Limb (tissue), 2 donors: ENCODE measurements around the gene MIGA1.

Experiments
- DNase-seq, 2 donors: peaks; one replicate each; pipeline ENCODE4 v3.0.0-alpha.2; 2016; ENCODE audit errors: extremely low spot score in 2 of 2

The MIGA1 gene

DNA sequence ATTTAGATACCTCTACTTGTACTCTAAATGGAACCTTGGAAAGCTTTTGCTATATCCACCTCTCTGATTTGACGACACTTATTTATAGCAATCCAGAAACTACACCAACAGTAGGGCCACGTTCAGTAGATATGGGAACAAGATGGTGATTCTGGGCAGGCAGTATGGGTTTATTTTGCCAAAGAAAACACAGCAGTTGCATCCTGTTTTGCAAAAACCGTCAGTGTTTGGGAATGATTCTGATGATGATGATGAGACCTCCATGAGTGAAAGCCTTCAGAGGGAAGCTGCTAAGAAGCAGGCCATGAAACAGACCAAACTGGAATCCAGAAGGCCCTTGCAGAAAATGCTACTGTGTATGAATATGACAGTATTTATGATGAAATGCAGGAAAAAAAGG, 67.5 kb downstream of the MIGA1 start:
- no peak for DNase-seq

DNA sequence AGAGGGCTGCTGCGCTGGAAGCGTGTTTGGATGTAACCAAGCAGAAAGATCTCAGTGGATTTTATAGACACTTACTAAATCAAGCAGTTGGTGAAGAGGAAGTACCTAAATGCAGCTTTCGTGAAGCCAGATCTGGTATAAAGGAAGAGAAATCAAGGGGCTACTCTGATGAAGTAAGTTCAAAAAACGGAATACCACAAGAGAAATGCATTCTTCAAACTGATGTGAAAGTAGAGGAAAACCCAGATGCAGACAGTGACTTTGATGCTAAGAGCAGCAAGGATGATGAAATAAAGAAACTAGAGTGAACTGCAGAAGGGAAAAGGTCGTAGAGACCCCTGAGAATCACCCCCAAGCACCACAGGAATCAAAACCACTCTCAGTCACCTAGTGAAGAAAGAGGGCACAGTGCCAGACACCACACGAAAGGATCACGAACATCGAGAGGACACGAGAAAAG, 68.2 kb downstream of the MIGA1 start:
- no peak for DNase-seq

DNA sequence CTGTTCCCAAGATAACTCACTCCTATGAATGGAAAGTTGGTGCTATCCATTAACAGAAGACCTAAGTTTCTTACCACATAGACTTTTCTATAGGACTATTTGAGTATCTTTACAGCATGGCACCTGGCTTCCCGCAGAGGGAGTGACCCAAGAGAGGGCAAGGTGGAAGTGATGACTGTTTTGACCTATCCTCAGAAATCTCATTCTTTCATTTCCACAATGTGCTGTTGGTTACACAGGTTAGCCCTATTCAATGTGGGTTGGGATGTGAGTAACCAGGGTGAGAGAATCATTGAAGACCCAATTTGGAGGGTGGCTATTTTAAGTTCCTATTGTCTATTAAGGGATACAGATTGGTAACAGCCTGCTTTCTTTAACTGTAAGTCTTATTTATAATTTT, 70.6 kb downstream of the MIGA1 start:
- DNase-seq: no peak

DNA sequence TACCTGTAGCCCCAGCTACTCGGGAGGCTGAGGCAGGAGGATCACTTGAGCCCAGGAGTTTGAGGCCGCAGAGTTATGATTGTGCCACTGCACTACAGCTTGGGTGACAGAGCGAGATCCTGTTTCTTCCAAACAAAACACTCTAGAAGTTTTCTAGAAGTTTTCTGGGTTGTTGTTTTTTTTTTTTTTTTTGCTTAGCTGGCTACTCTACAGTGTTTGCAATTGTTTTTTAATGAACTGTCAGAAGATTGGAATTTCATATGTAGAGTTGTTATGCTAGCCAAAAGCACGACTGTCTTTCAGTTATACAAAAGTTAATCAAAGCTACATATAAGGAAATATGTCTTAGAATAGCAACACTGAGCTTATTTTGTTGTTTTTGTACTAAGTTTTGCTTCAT, 78.1 kb downstream of the MIGA1 start:
- no peak for DNase-seq

DNA sequence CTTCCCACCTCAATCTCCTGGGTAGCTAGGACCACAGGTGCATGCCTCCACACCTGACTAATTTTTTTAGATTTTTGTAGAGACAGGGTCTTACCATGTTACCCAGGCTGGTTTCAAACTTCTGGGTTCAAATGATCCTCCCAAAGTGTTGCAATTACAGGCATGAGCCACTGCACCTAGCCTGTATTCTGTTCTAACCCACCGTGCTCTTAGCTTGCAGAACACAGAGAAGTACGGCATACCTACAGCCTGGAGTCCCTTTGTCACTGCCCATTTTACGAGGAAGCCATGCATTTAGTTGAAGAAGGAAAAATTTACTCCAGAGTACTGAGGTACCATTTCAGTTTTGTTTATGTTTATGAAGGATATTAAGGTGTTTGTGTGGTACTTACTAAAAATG, 79.3 kb downstream of the MIGA1 start:
- DNase-seq: no peak

DNA sequence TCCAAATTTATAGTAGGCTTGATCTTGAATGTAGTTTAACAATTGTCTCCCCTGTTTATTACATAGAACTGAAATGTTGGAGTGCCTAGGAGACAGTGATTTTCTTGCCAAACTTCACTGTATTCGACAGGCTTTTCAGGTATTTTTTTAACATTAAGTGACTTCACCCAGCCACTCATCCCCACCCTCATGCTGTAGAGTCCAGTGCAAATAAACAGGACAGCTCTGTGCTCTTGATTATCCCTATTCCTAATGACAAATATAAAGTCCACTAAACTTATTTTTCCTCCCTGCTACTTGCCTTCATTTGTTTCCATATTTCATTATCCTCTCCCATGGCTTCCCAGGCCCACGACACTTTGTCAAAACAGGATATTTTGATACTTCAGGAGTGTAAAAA, 79.8 kb downstream of the MIGA1 start:
- DNase-seq: no peak

DNA sequence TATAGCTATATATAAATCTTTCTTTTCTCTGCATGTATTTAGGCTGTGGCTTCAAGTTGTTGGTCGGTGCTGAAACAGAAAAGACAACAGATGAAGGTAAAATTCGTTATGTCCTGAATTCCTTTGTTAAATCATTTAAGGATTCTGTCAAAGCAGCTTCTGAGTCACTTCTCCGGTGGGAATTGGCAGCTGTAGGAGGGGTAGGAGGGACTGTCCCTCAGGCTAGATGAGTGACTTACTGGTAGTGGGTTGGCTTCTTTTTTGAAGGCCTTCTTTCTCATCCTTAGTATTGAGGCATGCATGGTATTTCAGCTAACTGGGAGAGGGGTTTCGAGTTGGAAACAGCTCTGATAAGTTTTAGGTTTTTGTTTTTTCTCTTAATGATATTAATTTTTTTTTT, 86.8 kb downstream of the MIGA1 start:
- DNase-seq: no peak

DNA sequence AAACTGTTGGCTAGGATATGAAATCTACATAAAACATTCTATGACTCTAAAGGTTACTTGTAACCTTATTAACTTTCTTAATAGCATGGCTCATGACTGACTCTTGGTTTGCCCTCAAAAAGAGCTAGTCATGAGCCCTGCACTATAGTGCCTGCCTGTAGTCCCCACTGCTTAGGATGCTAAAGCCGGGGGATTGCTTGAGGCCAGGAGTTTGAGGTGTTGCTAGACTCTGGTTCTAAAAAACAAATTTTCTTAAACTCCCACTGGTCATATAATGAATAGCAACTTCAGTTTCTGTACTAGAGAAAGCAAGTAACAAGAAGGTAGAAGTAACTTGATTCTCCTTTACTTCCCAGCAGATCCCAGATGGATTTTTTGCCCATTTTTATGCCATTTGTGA, 93.2 kb downstream of the MIGA1 start:
- no peak for DNase-seq

DNA sequence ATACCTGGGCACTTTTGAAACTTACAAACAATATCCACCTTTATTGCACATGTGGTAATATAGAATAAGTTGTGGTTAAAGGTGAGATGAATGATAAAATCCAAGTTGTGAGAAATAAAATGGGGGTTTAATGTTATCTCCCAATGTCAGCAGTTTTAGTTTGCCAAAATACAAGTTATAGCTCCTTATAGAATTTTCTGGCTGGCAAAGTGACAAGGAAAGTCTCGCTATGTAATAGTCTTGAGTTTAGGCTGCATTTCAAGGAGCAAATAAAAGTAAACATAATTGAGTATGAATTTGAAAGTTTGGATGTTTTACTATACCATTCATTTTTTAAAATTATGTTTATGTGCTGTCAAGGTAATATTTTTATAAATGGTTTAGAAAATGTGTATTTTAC, 94.0 kb downstream of the MIGA1 start:
- no peak for DNase-seq

DNA sequence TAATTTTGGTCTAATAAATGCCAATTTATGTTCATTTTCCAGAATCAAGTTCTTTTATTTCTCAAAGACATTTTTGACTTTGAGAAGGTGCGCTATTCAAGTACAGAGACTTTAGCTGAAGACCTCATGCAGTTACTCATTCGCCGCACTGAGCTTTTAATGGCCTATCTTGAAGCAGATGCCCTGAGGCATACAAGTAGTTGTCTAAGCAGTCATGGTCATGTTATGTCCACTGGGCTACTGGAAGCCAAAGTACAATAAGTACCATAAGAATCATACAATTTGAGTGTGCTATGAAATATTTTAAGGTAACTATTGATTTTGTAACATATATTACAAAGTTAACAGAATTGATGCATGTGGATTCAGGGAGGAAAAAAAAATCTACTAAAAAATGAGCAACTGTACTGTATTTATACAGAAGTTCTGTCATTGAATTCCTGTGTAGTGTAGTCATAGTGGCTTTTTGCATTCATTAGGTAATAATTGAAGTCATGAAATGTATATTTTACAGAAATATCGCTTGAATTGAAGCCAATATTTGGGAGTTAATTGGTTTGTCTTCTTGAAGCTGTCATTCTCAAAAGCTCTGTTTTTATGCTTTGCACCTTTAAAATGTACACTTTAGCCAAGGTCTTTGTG, 95.5 kb downstream of the MIGA1 start:
- DNase-seq: no peak

DNA sequence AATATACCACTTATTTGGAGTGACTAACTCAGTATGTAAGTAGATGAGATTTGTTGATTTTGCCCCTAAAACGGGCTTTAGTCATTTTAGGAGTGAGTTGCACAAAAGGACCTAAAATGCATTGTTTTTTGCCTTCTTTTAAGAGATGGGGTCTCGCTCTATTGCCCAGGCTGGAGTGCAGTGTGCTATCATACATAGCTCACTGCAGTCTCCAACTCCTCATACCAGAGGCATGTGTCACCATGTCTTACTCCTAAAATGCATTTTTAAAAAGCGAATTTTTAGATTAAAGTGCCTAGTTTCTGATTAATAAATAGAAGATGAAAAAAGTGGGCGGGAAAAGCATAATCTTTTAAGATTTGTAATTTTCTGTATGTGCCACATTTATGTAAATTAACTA, 97.4 kb downstream of the MIGA1 start:
- DNase-seq: no peak

DNA sequence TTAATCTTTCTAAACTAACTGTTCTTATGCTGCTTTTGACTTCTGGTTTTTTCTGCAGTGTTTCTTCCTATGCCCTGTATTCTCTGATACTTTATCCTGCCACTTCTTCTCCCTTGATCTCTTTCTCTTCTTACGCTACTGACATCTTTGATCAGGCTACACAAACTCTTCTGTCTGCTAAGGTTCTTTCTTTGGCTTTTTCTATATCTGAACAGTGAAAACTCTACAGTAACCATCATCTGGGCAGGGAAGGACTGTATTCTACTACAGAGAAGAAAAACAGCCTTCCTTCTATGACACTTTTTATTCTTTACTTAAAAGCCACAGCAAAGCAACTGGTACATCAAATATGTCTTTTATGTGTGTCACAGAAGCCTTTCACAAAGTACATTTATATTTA, 101.6 kb downstream of the MIGA1 start:
- DNase-seq: no peak

DNA sequence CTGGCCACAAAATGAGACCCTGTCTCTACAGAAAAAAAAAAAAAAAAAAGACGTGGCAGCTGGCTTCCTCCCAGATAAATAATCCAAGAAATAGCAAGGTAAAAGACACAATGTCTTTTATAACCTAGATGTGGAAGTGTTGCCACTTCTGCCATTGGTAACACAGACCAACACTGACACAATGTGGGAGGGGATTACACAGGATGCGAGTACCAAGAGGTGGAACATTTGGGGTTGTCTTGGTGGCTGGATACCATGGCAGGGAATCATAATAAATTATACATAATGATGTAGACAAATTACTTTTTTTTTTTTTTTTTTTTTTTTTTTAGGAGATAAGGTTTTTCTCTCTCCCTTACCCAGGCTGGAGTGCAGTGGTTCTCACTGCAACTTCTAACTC, 103.0 kb downstream of the MIGA1 start:
- no peak for DNase-seq

DNA sequence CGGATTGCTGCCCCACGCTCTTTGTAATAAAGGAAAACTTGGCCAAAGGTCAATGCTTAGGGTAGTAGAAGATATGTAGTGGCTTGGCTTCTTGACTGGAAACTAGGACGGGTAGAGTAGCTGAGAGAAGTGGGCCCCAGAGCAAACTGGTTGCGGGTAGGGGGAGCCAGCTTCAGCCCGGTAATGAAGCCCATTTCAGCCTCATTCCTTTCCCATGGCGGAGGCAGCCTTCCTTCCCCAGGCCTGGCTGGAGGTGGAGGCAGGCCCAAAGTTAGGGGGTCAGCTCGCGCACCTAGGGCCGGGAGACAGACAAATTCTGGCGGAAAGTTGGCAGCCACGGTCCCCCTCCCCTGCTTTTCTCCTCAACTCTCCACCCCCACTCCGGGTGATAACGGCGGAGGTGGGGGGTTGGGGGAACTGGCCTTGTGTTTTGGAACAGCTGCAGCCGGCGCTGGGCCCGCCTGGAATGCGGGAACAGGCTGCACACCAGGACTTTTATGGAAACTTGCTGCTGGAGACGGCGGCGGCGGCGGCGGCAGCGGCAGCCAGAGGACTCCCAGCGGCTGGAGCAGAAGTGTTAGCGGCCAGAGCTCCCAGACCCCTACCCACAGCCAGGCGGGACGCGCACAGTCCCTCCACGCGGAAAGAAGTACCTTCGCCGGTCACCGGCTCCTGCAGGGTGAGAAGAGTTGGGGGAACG, 108.8 kb downstream of the MIGA1 start, which contains the start of gene NEXN:
Gene NEXN (plus strand): TSS at position 544 of the 700 bp plus-strand sequence. CDS start 27,483 bp downstream, outside the sequence.
- DNase-seq: peak; percentile 87 to 89

DNA sequence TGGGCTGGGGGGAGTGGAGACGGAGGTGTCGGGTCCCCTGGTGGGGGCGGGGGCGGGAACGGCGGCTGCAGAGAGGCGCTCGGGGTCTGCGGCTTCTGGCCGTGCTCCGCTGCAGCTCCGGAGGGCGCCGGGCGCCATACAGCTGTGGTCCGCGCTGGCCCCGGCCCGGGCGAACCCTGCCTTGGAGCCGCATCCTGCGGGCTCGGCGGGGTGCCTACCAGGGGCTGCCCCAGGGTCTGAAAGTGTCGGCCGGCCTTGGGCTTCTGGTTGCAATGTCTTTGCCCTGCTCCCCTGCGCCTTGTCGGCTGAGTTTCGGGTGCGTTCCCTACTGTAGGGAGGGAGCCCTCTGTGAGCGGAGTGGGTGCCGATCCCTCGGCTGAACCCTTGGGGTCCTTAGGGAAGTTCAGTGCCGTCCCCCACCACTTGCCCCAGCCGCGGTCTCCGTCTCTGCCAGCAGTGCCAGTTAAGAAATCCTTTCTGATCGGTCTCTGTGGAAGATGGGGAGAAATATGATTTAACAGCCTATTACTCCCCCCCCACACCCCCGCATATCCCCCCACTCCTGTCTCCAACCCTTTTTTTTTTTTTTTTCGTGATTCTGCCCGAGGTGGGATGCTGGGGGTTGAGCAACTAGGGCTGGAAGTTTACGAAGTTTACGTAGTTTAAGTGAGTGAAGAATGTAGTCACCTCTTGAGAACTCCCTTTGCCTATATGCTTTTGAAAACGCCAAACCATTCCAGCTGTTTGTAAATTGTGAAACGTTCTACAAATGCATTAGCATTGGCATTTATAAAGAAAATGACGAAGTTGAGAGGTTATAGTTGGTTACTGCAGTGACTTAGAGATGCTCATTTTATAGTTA, 109.6 kb downstream of the MIGA1 start:
- DNase-seq: peak in 1 of 2 donors; percentile 58

DNA sequence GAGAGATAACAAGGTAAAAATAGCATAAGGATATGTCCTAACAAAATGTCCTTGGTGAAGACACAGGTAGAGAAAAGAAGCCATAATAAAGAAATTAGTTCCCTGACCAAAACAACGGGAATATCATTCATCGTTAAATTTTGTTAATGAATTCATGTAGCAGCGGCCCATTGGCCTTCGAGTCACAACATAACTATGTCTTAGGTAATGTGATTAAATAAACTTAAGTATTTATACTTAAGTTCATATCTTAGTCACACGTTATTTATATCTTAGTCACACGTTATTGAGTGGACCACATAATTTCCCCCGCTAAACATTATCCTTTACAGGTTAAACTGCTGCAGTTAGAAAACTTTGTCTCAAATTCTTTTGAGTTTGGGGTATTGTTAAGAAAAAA, 110.2 kb downstream of the MIGA1 start:
- no peak for DNase-seq

DNA sequence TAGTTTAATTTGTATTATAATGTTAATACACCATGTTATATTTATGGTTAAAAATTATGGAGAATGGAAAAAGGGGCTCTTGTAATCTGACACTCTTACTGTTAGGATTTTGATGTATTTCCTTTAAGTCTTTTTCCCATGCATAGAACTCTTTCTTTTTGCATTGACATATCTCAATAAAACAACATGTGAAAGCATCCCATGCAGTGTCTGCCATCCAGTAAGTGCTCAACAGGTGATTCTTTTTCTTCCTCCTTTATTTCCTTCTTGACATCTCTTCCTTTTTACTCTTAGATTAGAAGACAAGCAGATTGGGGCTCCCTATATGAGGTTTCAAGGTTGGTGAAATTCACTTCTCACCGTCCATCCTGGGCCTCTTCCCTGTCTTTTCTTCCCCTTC, 111.8 kb downstream of the MIGA1 start:
- DNase-seq: no peak

DNA sequence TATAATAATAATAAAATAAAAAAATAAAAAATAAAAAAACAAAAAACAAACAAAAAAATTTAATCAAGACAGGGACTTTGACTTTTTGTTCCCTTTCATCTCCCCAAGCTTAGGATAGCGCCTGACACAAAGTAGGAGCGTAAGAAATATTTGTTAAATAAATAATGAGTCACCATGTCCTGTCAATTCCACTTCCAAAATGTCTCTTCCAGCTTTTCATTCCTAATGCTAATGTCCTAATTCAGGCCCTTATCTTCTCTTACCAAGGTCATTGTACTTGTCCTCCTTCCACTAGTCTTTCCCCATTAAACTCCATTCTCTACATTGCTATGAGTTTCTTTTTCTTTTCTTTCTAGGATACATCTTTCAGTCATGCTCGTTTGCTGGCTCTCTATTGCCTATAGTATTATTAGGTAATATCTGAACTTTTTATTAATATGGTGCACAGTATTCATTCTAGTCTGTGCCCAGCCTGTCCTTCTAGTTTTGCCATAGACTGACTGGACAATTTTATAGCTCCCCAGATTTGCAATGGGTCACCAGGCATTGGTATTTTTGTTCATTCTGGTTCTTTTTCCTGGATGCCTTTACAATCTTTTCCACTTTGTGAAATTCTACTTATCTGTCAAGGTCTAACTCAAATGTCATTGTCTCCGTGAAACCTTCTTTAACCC, 120.3 kb downstream of the MIGA1 start:
- no peak for DNase-seq

DNA sequence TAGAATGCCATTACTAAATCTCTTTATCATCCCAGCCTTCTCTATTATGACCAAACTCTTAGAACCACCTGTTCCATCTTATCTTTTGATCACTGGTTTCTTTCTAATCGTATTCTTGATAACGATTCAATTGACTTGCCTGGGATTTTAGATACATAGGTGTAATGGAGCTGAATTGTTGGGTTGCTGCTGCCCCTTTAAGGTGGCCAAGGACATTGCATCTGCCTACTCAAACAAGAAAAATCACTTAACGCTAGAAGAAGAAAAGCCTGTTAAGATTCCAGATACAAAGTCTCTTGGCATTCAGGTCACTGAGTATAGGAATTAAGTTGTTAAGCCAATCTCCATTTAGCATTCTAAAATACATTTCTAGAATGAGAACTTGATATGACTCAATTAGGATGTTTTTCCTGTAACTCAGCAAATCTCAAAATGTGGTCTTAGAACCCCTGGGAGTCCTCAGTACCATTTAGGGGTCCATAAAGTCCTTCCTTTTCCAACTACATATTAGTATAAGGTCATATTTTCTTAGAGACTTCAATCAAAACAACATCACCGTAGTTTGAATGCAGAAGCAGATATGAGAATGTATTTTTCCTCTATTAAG, 121.3 kb downstream of the MIGA1 start:
- peak; percentile 22 to 34 for DNase-seq

DNA sequence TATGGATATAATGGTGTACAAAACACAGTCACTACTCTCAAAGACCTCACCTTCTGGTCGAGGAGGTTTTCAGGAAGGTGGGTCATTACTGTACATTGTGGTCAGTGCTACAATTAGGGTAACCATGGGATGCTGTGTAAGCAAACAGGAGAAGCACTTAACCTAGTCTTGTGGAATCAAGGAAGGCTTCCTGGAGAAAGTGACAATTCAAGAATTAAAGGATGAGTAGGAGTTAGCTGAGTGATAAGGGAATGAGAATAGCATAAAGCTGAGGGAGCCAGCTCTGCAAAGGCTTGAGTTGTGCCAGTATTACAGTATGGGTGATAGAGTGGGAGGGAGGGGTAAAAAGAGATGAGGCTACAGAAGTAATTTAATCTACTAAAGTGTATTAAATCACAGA, 126.2 kb downstream of the MIGA1 start:
- DNase-seq: no peak

DNA sequence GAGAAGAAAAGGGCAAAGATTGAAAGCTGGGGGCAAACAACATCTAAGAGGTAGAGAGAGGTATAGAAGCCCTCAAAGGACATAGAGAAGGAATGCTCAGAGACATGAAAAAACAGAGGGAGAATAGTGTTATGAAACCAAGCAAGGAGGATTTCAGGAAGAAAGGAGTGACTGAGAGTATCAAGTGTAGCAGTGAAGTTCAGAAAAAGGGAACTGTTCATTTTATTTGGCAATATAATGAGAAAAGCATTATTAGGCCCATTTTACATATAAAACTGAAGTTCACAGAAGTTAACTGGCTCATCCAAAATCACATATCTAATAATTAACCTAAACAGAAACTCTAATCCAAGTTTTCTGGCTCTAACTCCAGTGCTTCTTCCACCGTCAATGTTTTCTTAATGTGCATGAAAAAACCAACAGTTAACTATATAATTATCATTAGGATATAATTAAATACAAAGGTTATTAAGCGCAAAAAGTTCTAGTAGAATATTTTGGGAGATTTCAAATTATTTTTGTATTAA, 126.6 kb downstream of the MIGA1 start:
- DNase-seq: no peak
